ENCODE measurements around the gene NPY2R.

The NPY2R gene

GRCh38 chr4:155220025-155220424, 11.6 kb downstream of the NPY2R start:
- H3K9me3 ChIP-seq (ENCODE audit: low read length) = no peaks in the 10 kb centered on the region
- H4K20me1 ChIP-seq (ENCODE audit: insufficient read depth, low read length) = no peaks in the 10 kb centered on the region
- H3K4me3 ChIP-seq (ENCODE audit: low read depth, low read length, poor library complexity, severe bottlenecking) = no peak overlapping the region
- H3K27me3 ChIP-seq (ENCODE audit: insufficient read depth, low read length) = no peaks in the 10 kb centered on the region
- H3K4me1 ChIP-seq (ENCODE audit: insufficient read depth, low read length, severe bottlenecking) = no peaks in the 10 kb centered on the region
- H3K79me2 ChIP-seq (ENCODE audit: insufficient read depth, low read length) = no peaks in the 10 kb centered on the region
- H2AFZ ChIP-seq (ENCODE audit: low read length) = no peak overlapping the region
- H3K27ac ChIP-seq (ENCODE audit: low read depth, low read length, poor library complexity, severe bottlenecking) = no peak overlapping the region
- no peaks in the 10 kb centered on the region for H3K36me3 ChIP-seq (ENCODE audit: insufficient read depth, low read length)
- no peaks in the 10 kb centered on the region for H3K9me2 ChIP-seq (ENCODE audit: low read depth, low read length)
- no peak overlapping the region for H3K9ac ChIP-seq (ENCODE audit: low read length)
- TF ChIP-seq CTCF (IDR thresholded peaks at IDR 0.05; ENCODE audit: low read length) (no peak), EZH2 (IDR thresholded peaks at IDR 0.05; ENCODE audit: borderline replicate concordance, low read length) (no peak)
- no peaks in the 10 kb centered on the region for H3F3A ChIP-seq (ENCODE audit: insufficient read depth, low read length)
- H3K4me2 ChIP-seq (ENCODE audit: low read length) = no peak overlapping the region

- TF ChIP-seq CTCF (IDR thresholded peaks at IDR 0.05; ENCODE audit: low read length) = no peak
- TF ChIP-seq EZH2 (IDR thresholded peaks at IDR 0.05; ENCODE audit: borderline replicate concordance, low read length) = no peak
- no peaks in the 10 kb centered on the region for H3K36me3 ChIP-seq (ENCODE audit: insufficient read depth, low read length)
- H3F3A ChIP-seq (ENCODE audit: insufficient read depth, low read length) = 0 out of 2 replicates have a peak, but pooled peaks cover 3% of the 10 kb centered on the region
- no peak overlapping the region for H3K4me2 ChIP-seq (ENCODE audit: low read length)
- no peaks in the 10 kb centered on the region for H3K9me3 ChIP-seq (ENCODE audit: low read length)
- no peaks in the 10 kb centered on the region for H4K20me1 ChIP-seq (ENCODE audit: insufficient read depth, low read length)
- H3K27me3 ChIP-seq (ENCODE audit: insufficient read depth, low read length) = no peaks in the 10 kb centered on the region
- H3K79me2 ChIP-seq (ENCODE audit: insufficient read depth, low read length) = no peaks in the 10 kb centered on the region
- no peak overlapping the region for H2AFZ ChIP-seq (ENCODE audit: low read length)
- no peaks in the 10 kb centered on the region for H3K9me2 ChIP-seq (ENCODE audit: low read depth, low read length)
- no peak overlapping the region for H3K4me3 ChIP-seq (ENCODE audit: low read depth, low read length, poor library complexity, severe bottlenecking)
- no peak overlapping the region for H3K27ac ChIP-seq (ENCODE audit: low read depth, low read length, poor library complexity, severe bottlenecking)
- H3K4me1 ChIP-seq (ENCODE audit: insufficient read depth, low read length, severe bottlenecking) = no peaks in the 10 kb centered on the region
- no peak overlapping the region for H3K9ac ChIP-seq (ENCODE audit: low read length)
Measured at GRCh38 chr4:155227131-155227530, 18.7 kb downstream of the NPY2R start.

GRCh38 chr4:155228713-155229112, 20.3 kb downstream of the NPY2R start:
- H3K4me2 ChIP-seq (ENCODE audit: low read length) = no peak overlapping the region
- no peaks in the 10 kb centered on the region for H3K36me3 ChIP-seq (ENCODE audit: insufficient read depth, low read length)
- H3K9me2 ChIP-seq (ENCODE audit: low read depth, low read length) = no peaks in the 10 kb centered on the region
- H2AFZ ChIP-seq (ENCODE audit: low read length) = no peak overlapping the region
- H4K20me1 ChIP-seq (ENCODE audit: insufficient read depth, low read length) = no peaks in the 10 kb centered on the region
- H3K9ac ChIP-seq (ENCODE audit: low read length) = no peak overlapping the region
- H3K4me3 ChIP-seq (ENCODE audit: low read depth, low read length, poor library complexity, severe bottlenecking) = no peak overlapping the region
- TF ChIP-seq EZH2 (IDR thresholded peaks at IDR 0.05; ENCODE audit: borderline replicate concordance, low read length) (no peak), CTCF (IDR thresholded peaks at IDR 0.05; ENCODE audit: low read length) (no peak)
- H3K27ac ChIP-seq (ENCODE audit: low read depth, low read length, poor library complexity, severe bottlenecking) = no peak overlapping the region
- no peaks in the 10 kb centered on the region for H3K79me2 ChIP-seq (ENCODE audit: insufficient read depth, low read length)
- H3K9me3 ChIP-seq (ENCODE audit: low read length) = no peaks in the 10 kb centered on the region
- no peaks in the 10 kb centered on the region for H3K4me1 ChIP-seq (ENCODE audit: insufficient read depth, low read length, severe bottlenecking)
- H3F3A ChIP-seq (ENCODE audit: insufficient read depth, low read length) = 0 out of 2 replicates have a peak, but pooled peaks cover 3% of the 10 kb centered on the region
- H3K27me3 ChIP-seq (ENCODE audit: insufficient read depth, low read length) = no peaks in the 10 kb centered on the region
